Measurements from ENCODE around the gene ENPP5. TPM values are rescaled to one million over a fixed set of nuclear protein-coding genes. Genes with fewer than 3 reads are reported as not detected.

The ENPP5 gene
- total RNA-seq, 2 experiments from 2014 or later = 0.50 to 1.6 TPM

- TF ChIP-seq EZH2phosphoT487 (IDR thresholded peaks at IDR 0.05; ENCODE audit: borderline replicate concordance, low read depth, low read length) = no peak
- no peak for TF ChIP-seq CTCF (conservative IDR thresholded peaks at IDR 0.05; ENCODE audit: low read length)
- H2AFZ ChIP-seq (ENCODE audit: low read length) = no peak overlapping the region
- H3K4me3 ChIP-seq (ENCODE audit: low read depth, low read length, poor library complexity, severe bottlenecking) = no peak overlapping the region
- H3K9me3 ChIP-seq (ENCODE audit: low read length) = no peaks in the 10 kb centered on the region
- peaks cover 64% of the 10 kb centered on the region for H3K79me2 ChIP-seq (ENCODE audit: insufficient read depth, low read depth, low read length)
- no TSS peak for BruUV-seq (replicated peaks)
- H3K4me1 ChIP-seq (ENCODE audit: insufficient read depth, low read length, poor library complexity, severe bottlenecking) = peaks cover 21% of the 10 kb centered on the region
- intact Hi-C loops (cut with micrococcal nuclease; ENCODE audit: unreplicated experiment) = loop anchor here (10.0 kb wide), 1 partner anchor 518 kb away; the partner anchor contains the start of genes CYP39A1 and SLC25A27
- no peak overlapping the region for H3K27ac ChIP-seq (ENCODE audit: low read depth, low read length, poor library complexity, severe bottlenecking)
- POLR2A ChIA-PET = interaction anchor here (0.8 to 2.9 kb wide), 2 partner anchors 8 to 28 kb away, joined by 3 to 16 read pairs; partner anchors contain the start of gene ENPP4
- H3K36me3 ChIP-seq (ENCODE audit: insufficient read depth, low read length) = 0 out of 2 replicates have a peak, but pooled peaks cover 3% of the 10 kb centered on the region
- no peaks in the 10 kb centered on the region for H3K9me2 ChIP-seq (ENCODE audit: insufficient read depth, low read length)
- CTCF ChIA-PET (ENCODE audit: unreplicated experiment) = no interaction called here
- H4K20me1 ChIP-seq (ENCODE audit: insufficient read depth, low read length) = peaks cover 9% of the 10 kb centered on the region
- no peak for DNase-seq (ENCODE audit: low spot score)
- H3K4me2 ChIP-seq (ENCODE audit: low read length) = 0 out of 2 replicates have a peak overlapping the region, but pooled peaks have one; percentile 38
Observed at GRCh38 chr6:46136831-46137230, 33.9 kb downstream of the ENPP5 start.

- intact Hi-C loops (cut with micrococcal nuclease; ENCODE audit: unreplicated experiment) = loop anchor here (10.0 kb wide), 1 partner anchor 520 kb away; the partner anchor contains the start of genes CYP39A1 and SLC25A27
Observed at GRCh38 chr6:46135176-46135575, 35.6 kb downstream of the ENPP5 start.

More at GRCh38 chr6:46135176-46135575, 35.6 kb downstream of the ENPP5 start:
- TF ChIP-seq EZH2phosphoT487 (IDR thresholded peaks at IDR 0.05; ENCODE audit: borderline replicate concordance, low read depth, low read length) (no peak), CTCF (conservative IDR thresholded peaks at IDR 0.05; ENCODE audit: low read length) (no peak)
- Histone ChIP-seq H3K27ac (ENCODE audit: low read depth, low read length, poor library complexity, severe bottlenecking) (no peak overlapping the region), H3K4me3 (ENCODE audit: low read depth, low read length, poor library complexity, severe bottlenecking) (no peak overlapping the region), H3K36me3 (ENCODE audit: insufficient read depth, low read length) (0 out of 2 replicates have a peak, but pooled peaks cover 3% of the 10 kb centered on the region), H3K4me2 (ENCODE audit: low read length) (no peak overlapping the region), H3K4me1 (ENCODE audit: insufficient read depth, low read length, poor library complexity, severe bottlenecking) (peaks cover 21% of the 10 kb centered on the region), H3K9me2 (ENCODE audit: insufficient read depth, low read length) (no peaks in the 10 kb centered on the region), H3K9me3 (ENCODE audit: low read length) (no peaks in the 10 kb centered on the region), H2AFZ (ENCODE audit: low read length) (no peak overlapping the region), H4K20me1 (ENCODE audit: insufficient read depth, low read length) (peaks cover 9% of the 10 kb centered on the region), H3K79me2 (ENCODE audit: insufficient read depth, low read depth, low read length) (peaks cover 72% of the 10 kb centered on the region)
- CTCF ChIA-PET (ENCODE audit: unreplicated experiment) = no interaction called here
- BruUV-seq (replicated peaks) = no TSS peak
- POLR2A ChIA-PET = interaction anchor here (0.5 to 0.7 kb wide), 3 partner anchors 9 to 125 kb away, joined by 3 read pairs; no protein-coding TSS in a partner anchor
- no peak for DNase-seq (ENCODE audit: low spot score)
